PFSK-1 (cell line): ENCODE results near the gene TMEM115.

Source experiments
- FOXP2 ChIP-seq: optimal IDR thresholded peaks from 2 replicates; pipeline ENCODE3; 2011; ENCODE audit warnings: borderline replicate concordance, control low read depth, inconsistent platforms; ENCODE audit not compliant: insufficient read depth; ENCODE audit errors: extremely low read length, extremely low read depth
- POLR2AphosphoS5 ChIP-seq: IDR thresholded peaks from 2 replicates; pipeline ENCODE4 v1.6.1; 2012; ENCODE audit warnings: low read depth, mild to moderate bottlenecking, control low read depth, low read length, moderate library complexity
- REST ChIP-seq, 2 experiments: IDR thresholded peaks; 2 replicates each; pipeline versions ENCODE4 v1.6.1 to v1.8.0; 2011 to 2012; ENCODE audit warnings: low read depth in 2 of 2, low read length in 2 of 2, control low read depth in 1 of 2, inconsistent platforms in 1 of 2, mild to moderate bottlenecking in 1 of 2, moderate library complexity in 1 of 2; ENCODE audit not compliant: insufficient read depth in 1 of 2
- SIN3A ChIP-seq: IDR thresholded peaks from 2 replicates; pipeline ENCODE4 v1.6.1; 2012; ENCODE audit warnings: mild to moderate bottlenecking, low read length, moderate library complexity, borderline replicate concordance; ENCODE audit not compliant: insufficient read depth
- TAF1 ChIP-seq: IDR thresholded peaks from 2 replicates; pipeline ENCODE4 v1.6.1; 2012; ENCODE audit warnings: low read length, control low read depth, borderline replicate concordance; ENCODE audit not compliant: insufficient read depth

TMEM115 gene

GRCh38 chr3:50350213-50350526 is 9.2 kb downstream of the TMEM115 start:
- TF ChIP-seq REST (IDR thresholded peaks at IDR 0.05; ENCODE audit: insufficient read depth in 1 of 2, low read depth in 2 of 2, low read length in 2 of 2) (no peak), SIN3A (no peak), FOXP2 (no peak), TAF1 (no peak), POLR2AphosphoS5 (no peak)

- TF ChIP-seq SIN3A (no peak), FOXP2 (no peak), REST (IDR thresholded peaks at IDR 0.05; ENCODE audit: insufficient read depth in 1 of 2, low read depth in 2 of 2, low read length in 2 of 2) (no peak), POLR2AphosphoS5 (no peak), TAF1 (no peak)
These were observed 12.0 kb downstream of the TMEM115 start for GRCh38 chr3:50347187-50347813.

GRCh38 chr3:50345586-50346234 is 13.6 kb downstream of the TMEM115 start, which contains the start of gene ZMYND10:
TSS of gene ZMYND10 (minus strand) at chr3:50345732. CDS start at chr3:50345579, 153 bp downstream.
- TF ChIP-seq TAF1 = no peak

GRCh38 chr3:50345008-50345407 is 14.3 kb downstream of the TMEM115 start:
- TF ChIP-seq FOXP2 (no peak), POLR2AphosphoS5 (no peak), TAF1 (no peak), REST (IDR thresholded peaks at IDR 0.05; ENCODE audit: insufficient read depth in 1 of 2, low read depth in 2 of 2, low read length in 2 of 2) (no peak), SIN3A (no peak)

GRCh38 chr3:50342813-50343633 is 16.3 kb downstream of the TMEM115 start:
- no peak for TF ChIP-seq POLR2AphosphoS5
- TF ChIP-seq TAF1 = no peak
- TF ChIP-seq SIN3A = no peak
- TF ChIP-seq FOXP2 = no peak
- TF ChIP-seq REST (IDR thresholded peaks at IDR 0.05; ENCODE audit: insufficient read depth in 1 of 2, low read depth in 2 of 2, low read length in 2 of 2) = no peak
